ENCODE results near the gene HNRNPU. TPM values are rescaled to one million over a fixed set of nuclear protein-coding genes. Genes with fewer than 3 reads are reported as not detected.

HNRNPU gene
- total and polyA plus RNA-seq, 2 experiments from 2014 or later, result 298 to 316 TPM

DNA sequence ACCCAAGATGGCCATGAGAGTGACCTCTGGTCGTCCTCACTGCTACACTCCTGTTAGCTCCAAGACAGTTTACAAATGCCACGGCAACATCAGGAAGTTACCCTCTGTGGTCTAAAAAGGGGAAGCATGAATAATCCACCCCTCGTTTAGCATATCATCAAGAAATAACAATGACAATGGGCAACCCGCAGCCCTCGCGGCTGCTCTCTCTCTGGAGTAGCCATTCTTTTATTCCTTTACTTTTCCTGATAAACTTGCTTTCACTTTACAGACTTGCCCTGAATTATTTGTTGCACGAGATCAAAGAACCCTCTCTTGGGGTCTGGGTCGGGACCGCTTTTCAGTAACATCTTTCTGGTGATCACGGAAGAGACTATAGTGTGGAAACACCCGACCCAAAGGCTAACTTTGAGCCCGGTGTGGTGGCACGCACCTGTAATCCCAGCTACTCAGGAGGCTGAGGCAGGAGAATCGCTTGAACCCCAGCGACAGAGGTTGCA lies 48.7 kb downstream of the HNRNPU start:
- TF ChIP-seq, protein P1, sequence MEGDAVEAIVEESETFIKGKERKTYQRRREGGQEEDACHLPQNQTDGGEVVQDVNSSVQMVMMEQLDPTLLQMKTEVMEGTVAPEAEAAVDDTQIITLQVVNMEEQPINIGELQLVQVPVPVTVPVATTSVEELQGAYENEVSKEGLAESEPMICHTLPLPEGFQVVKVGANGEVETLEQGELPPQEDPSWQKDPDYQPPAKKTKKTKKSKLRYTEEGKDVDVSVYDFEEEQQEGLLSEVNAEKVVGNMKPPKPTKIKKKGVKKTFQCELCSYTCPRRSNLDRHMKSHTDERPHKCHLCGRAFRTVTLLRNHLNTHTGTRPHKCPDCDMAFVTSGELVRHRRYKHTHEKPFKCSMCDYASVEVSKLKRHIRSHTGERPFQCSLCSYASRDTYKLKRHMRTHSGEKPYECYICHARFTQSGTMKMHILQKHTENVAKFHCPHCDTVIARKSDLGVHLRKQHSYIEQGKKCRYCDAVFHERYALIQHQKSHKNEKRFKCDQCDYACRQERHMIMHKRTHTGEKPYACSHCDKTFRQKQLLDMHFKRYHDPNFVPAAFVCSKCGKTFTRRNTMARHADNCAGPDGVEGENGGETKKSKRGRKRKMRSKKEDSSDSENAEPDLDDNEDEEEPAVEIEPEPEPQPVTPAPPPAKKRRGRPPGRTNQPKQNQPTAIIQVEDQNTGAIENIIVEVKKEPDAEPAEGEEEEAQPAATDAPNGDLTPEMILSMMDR (IDR thresholded peaks at IDR 0.05; ENCODE audit: poor library complexity), result no peak
- TF ChIP-seq EZH2phosphoT487 (IDR thresholded peaks at IDR 0.05; ENCODE audit: low read depth, severe bottlenecking, unreplicated experiment) (no peak), EZH2 (IDR thresholded peaks at IDR 0.05; ENCODE audit: borderline replicate concordance) (no peak)
- Histone ChIP-seq H3K27me3 (peaks cover 4% of the 10 kb centered on the region), H3K4me3 (no peak overlapping the region), H3K27ac (no peak overlapping the region), H3K4me2 (no peak overlapping the region), H3K79me2 (no peaks in the 10 kb centered on the region), H3K4me1 (ENCODE audit: insufficient read depth) (peaks cover 3% of the 10 kb centered on the region), H3K9me3 (ENCODE audit: low read depth) (no peaks in the 10 kb centered on the region), H4K20me1 (ENCODE audit: insufficient read depth, poor library complexity, severe bottlenecking) (no peaks in the 10 kb centered on the region), H3K36me3 (replicated peaks; ENCODE audit: insufficient read depth, low read depth) (no peaks in the 10 kb centered on the region), H3K9me2 (replicated peaks; ENCODE audit: insufficient read depth) (no peaks in the 10 kb centered on the region), H2AFZ (no peak overlapping the region)
- no peak for DNase-seq (ENCODE audit: low spot score)
- 42% methylated on average over 15 of the region's 15 CpGs for WGBS (ENCODE audit: low lambda C conversion rate, missing lambda C conversion rate)

DNA sequence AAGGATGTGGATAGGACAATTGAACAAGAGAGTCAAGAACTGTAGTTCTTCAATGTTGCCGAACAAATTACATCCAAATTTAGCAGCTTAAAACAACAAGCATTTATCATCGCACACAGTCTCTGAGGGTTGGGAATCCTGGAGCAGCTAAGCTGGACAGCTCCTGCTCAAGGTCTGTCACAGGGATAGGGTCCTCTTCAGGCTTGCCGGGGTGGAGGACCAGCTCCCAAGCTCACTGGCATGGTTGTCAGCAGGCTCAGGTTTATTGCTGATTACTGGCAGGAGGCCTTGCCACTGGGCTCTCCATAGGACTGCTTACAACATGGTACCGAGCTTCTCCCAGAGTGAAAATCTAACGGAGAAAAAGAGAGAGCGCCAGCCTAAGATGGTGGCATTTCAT lies 51.0 kb downstream of the HNRNPU start:
- TF ChIP-seq, protein P1 (IDR thresholded peaks at IDR 0.05; ENCODE audit: poor library complexity), result no peak
- TF ChIP-seq EZH2phosphoT487 (IDR thresholded peaks at IDR 0.05; ENCODE audit: low read depth, severe bottlenecking, unreplicated experiment) (no peak), EZH2 (IDR thresholded peaks at IDR 0.05; ENCODE audit: borderline replicate concordance) (no peak)
- Histone ChIP-seq H4K20me1 (ENCODE audit: insufficient read depth, poor library complexity, severe bottlenecking) (no peaks in the 10 kb centered on the region), H3K9me3 (ENCODE audit: low read depth) (no peaks in the 10 kb centered on the region), H3K27me3 (peaks cover 4% of the 10 kb centered on the region), H3K4me2 (no peak overlapping the region), H3K36me3 (replicated peaks; ENCODE audit: insufficient read depth, low read depth) (no peaks in the 10 kb centered on the region), H3K9me2 (replicated peaks; ENCODE audit: insufficient read depth) (no peaks in the 10 kb centered on the region), H3K4me1 (ENCODE audit: insufficient read depth) (peaks cover 3% of the 10 kb centered on the region), H3K4me3 (no peak overlapping the region), H2AFZ (no peak overlapping the region), H3K79me2 (no peaks in the 10 kb centered on the region), H3K27ac (no peak overlapping the region)
- no peak for DNase-seq (ENCODE audit: low spot score)
- 88% methylated on average over 6 of the region's 6 CpGs for WGBS (ENCODE audit: low lambda C conversion rate, missing lambda C conversion rate)

DNA sequence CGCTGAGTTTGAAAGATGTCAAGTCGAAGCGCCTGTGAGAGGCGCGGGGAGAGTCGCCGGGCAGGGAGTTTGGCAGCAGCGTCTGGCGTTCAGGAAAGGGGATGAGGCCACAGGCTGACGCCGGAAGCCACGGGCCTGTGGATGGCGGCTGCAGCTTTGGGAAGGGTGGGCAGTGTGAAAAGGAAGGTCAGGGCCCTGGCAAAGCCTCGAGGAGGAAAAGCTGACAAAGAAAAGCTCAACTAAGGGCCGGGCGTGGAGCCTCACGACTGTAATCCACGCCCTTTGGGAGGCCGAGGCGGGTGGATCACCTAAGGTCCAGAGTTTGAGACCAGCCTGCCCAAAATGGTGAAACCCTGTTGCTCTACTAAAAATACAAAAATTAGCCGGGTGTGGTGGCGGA lies 54.1 kb downstream of the HNRNPU start:
- DNase-seq (ENCODE audit: low spot score), result no peak
- WGBS (ENCODE audit: low lambda C conversion rate, missing lambda C conversion rate), result 94% methylated on average over 22 of the region's 22 CpGs
- H3K79me2 ChIP-seq, result no peaks in the 10 kb centered on the region
- H3K4me3 ChIP-seq, result no peak overlapping the region
- no peaks in the 10 kb centered on the region for H4K20me1 ChIP-seq (ENCODE audit: insufficient read depth, poor library complexity, severe bottlenecking)
- H3K4me1 ChIP-seq (ENCODE audit: insufficient read depth), result no peaks in the 10 kb centered on the region
- H3K27me3 ChIP-seq, result no peaks in the 10 kb centered on the region
- no peak overlapping the region for H3K27ac ChIP-seq
- no peak overlapping the region for H2AFZ ChIP-seq
- no peaks in the 10 kb centered on the region for H3K36me3 ChIP-seq (replicated peaks; ENCODE audit: insufficient read depth, low read depth)
- TF ChIP-seq EZH2phosphoT487 (IDR thresholded peaks at IDR 0.05; ENCODE audit: low read depth, severe bottlenecking, unreplicated experiment), result no peak
- TF ChIP-seq, protein P1 (IDR thresholded peaks at IDR 0.05; ENCODE audit: poor library complexity), result no peak
- no peak for TF ChIP-seq EZH2 (IDR thresholded peaks at IDR 0.05; ENCODE audit: borderline replicate concordance)
- no peak overlapping the region for H3K4me2 ChIP-seq
- H3K9me3 ChIP-seq (ENCODE audit: low read depth), result no peaks in the 10 kb centered on the region
- H3K9me2 ChIP-seq (replicated peaks; ENCODE audit: insufficient read depth), result no peaks in the 10 kb centered on the region

DNA sequence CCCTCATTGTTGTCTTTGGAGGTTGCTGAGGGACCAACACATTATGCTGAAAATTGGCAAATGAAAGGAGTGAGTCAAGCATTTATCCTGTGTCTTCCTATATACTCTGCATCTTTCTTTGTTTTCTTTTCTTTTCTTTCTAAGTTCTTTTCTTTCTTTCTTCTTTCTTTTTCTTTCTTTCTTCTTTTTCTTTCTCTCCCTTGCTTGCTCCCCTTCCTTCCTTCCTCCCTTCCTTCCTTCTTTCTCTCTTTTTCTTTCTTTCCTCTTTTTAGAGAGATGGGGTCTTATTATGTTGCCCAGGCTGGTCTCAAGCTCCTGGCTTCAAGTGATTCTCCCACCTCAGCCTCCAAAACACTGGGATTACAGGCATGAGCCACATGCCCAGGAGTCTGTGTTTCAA lies 57.2 kb downstream of the HNRNPU start:
- H3K4me2 ChIP-seq, result no peak overlapping the region
- no peak overlapping the region for H3K27ac ChIP-seq
- no peaks in the 10 kb centered on the region for H3K4me1 ChIP-seq (ENCODE audit: insufficient read depth)
- no peak for DNase-seq (ENCODE audit: low spot score)
- H2AFZ ChIP-seq, result no peak overlapping the region
- H3K36me3 ChIP-seq (replicated peaks; ENCODE audit: insufficient read depth, low read depth), result no peaks in the 10 kb centered on the region
- H3K79me2 ChIP-seq, result no peaks in the 10 kb centered on the region
- TF ChIP-seq EZH2phosphoT487 (IDR thresholded peaks at IDR 0.05; ENCODE audit: low read depth, severe bottlenecking, unreplicated experiment), result no peak
- TF ChIP-seq, protein P1 (IDR thresholded peaks at IDR 0.05; ENCODE audit: poor library complexity), result no peak
- TF ChIP-seq EZH2 (IDR thresholded peaks at IDR 0.05; ENCODE audit: borderline replicate concordance), result no peak
- H4K20me1 ChIP-seq (ENCODE audit: insufficient read depth, poor library complexity, severe bottlenecking), result no peaks in the 10 kb centered on the region
- H3K9me2 ChIP-seq (replicated peaks; ENCODE audit: insufficient read depth), result no peaks in the 10 kb centered on the region
- no peaks in the 10 kb centered on the region for H3K9me3 ChIP-seq (ENCODE audit: low read depth)
- no peak overlapping the region for H3K4me3 ChIP-seq
- no peaks in the 10 kb centered on the region for H3K27me3 ChIP-seq
